Activated CD4-positive, alpha-beta T cell treated with anti-CD3 and anti-CD28 coated beads, Interleukin-2, amount 10 ng/mL, durations not matched to agents 24 days and 14 days (primary cell): Measurements from ENCODE around the gene TEX11. TPM values are rescaled to one million over a fixed set of nuclear protein-coding genes. Genes with fewer than 3 reads are reported as not detected.

ENCODE experiments used
- DNase-seq: peaks from one replicate; pipeline ENCODE4 v3.0.0; 2022
- H3K27ac Mint-ChIP-seq: one replicate; pipeline ENCODE4 v1.8.0; 2022; ENCODE audit warnings: mild to moderate bottlenecking, mixed read lengths
- H3K27me3 Mint-ChIP-seq: one replicate; pipeline ENCODE4 v1.8.0; 2022; ENCODE audit warnings: mixed read lengths
- H3K36me3 Mint-ChIP-seq: one replicate; pipeline ENCODE4 v1.8.0; 2022; ENCODE audit warnings: low read depth, mild to moderate bottlenecking, mixed read lengths
- H3K4me1 Mint-ChIP-seq: one replicate; pipeline ENCODE4 v1.8.0; 2021; ENCODE audit warnings: mixed read lengths
- H3K4me3 Mint-ChIP-seq: one replicate; pipeline ENCODE4 v1.8.0; 2022; ENCODE audit warnings: mild to moderate bottlenecking, moderate library complexity, mixed read lengths
- H3K9me3 Mint-ChIP-seq: one replicate; pipeline ENCODE4 v1.8.0; 2021; ENCODE audit warnings: mixed read lengths
- intact Hi-C: fragments of 100-400 bp; cut with micrococcal nuclease; formaldehyde crosslinking; loops from one replicate; pipeline ENCODE4 v1.15.1; 2023
- total RNA-seq: library from RNA; stranded (reverse); gene quantifications from 2 replicates; pipeline ENCODE4 v1.2.3, GENCODE V29; 2022

The TEX11 gene
- total RNA-seq, 1 donor from 2014 or later = not detected

GRCh38 chrX:70488856-70489255 is 419.7 kb downstream of the TEX11 start:
- intact Hi-C loops = no loop called here
- Mint-ChIP-seq H3K4me3 (no peak overlapping the region), H3K4me1 (peaks cover 8% of the 10 kb centered on the region), H3K27ac (no peak overlapping the region), H3K27me3 (no peaks in the 10 kb centered on the region), H3K9me3 (no peaks in the 10 kb centered on the region), H3K36me3 (peaks cover 37% of the 10 kb centered on the region)
- no peak for DNase-seq

GRCh38 chrX:70485466-70485865 is 423.0 kb downstream of the TEX11 start:
- no peaks in the 10 kb centered on the region for H3K27me3 Mint-ChIP-seq
- no peak overlapping the region for H3K4me3 Mint-ChIP-seq
- no peak for DNase-seq
- no peak overlapping the region for H3K27ac Mint-ChIP-seq
- peaks cover 3% of the 10 kb centered on the region for H3K4me1 Mint-ChIP-seq
- H3K9me3 Mint-ChIP-seq = no peaks in the 10 kb centered on the region
- intact Hi-C loops = no loop called here
- peaks cover 19% of the 10 kb centered on the region for H3K36me3 Mint-ChIP-seq

DNA sequence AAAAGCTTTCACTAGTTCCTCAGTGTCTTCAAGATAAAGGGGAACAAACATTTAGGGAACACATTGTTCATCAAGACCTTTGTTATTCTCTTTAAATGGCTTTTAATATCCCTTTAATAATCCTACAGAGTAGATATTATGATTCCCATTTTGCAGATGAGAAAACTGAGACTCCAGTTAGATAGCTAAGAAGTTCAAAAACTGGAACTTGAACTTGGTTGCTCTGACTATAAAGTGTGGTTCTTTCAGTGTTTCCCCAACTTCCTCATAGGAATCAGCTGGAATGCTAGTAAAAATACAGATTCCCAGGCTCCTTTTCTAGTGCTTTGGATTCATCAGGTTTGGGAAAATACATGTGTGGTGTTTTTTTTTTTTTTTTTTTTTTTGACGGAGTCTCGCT is 426.2 kb downstream of the TEX11 start:
- no peaks in the 10 kb centered on the region for H3K27me3 Mint-ChIP-seq
- no peak overlapping the region for H3K4me3 Mint-ChIP-seq
- intact Hi-C loops = no loop called here
- H3K27ac Mint-ChIP-seq = no peak overlapping the region
- H3K4me1 Mint-ChIP-seq = peaks cover 4% of the 10 kb centered on the region
- DNase-seq = no peak
- peaks cover 13% of the 10 kb centered on the region for H3K36me3 Mint-ChIP-seq
- H3K9me3 Mint-ChIP-seq = no peaks in the 10 kb centered on the region

GRCh38 chrX:70481471-70482270 is 426.8 kb downstream of the TEX11 start:
- H3K9me3 Mint-ChIP-seq = no peaks in the 10 kb centered on the region
- no peak overlapping the region for H3K27ac Mint-ChIP-seq

GRCh38 chrX:70480660-70481018 is 427.9 kb downstream of the TEX11 start:
- peaks cover 4% of the 10 kb centered on the region for H3K4me1 Mint-ChIP-seq
- no peaks in the 10 kb centered on the region for H3K27me3 Mint-ChIP-seq
- H3K36me3 Mint-ChIP-seq = peaks cover 9% of the 10 kb centered on the region
- no peak overlapping the region for H3K4me3 Mint-ChIP-seq
- DNase-seq = no peak
- H3K9me3 Mint-ChIP-seq = no peaks in the 10 kb centered on the region
- intact Hi-C loops = no loop called here
- H3K27ac Mint-ChIP-seq = no peak overlapping the region

More at GRCh38 chrX:70481471-70482270, 426.8 kb downstream of the TEX11 start:
- H3K27me3 Mint-ChIP-seq = no peaks in the 10 kb centered on the region
- peaks cover 4% of the 10 kb centered on the region for H3K4me1 Mint-ChIP-seq
- intact Hi-C loops = no loop called here
- peaks cover 12% of the 10 kb centered on the region for H3K36me3 Mint-ChIP-seq
- DNase-seq = no peak
- no peak overlapping the region for H3K4me3 Mint-ChIP-seq

- peaks cover 4% of the 10 kb centered on the region for H3K4me1 Mint-ChIP-seq
- no peaks in the 10 kb centered on the region for H3K9me3 Mint-ChIP-seq
- no peak overlapping the region for H3K27ac Mint-ChIP-seq
- no peak overlapping the region for H3K4me3 Mint-ChIP-seq
- intact Hi-C loops = no loop called here
- peaks cover 10% of the 10 kb centered on the region for H3K36me3 Mint-ChIP-seq
- H3K27me3 Mint-ChIP-seq = no peaks in the 10 kb centered on the region
- DNase-seq = no peak
Observed at GRCh38 chrX:70479922-70480659, 428.4 kb downstream of the TEX11 start.

- intact Hi-C loops = no loop called here
- peaks cover 11% of the 10 kb centered on the region for H3K36me3 Mint-ChIP-seq
- no peak overlapping the region for H3K4me3 Mint-ChIP-seq
- peaks cover 5% of the 10 kb centered on the region for H3K4me1 Mint-ChIP-seq
- no peak for DNase-seq
- H3K9me3 Mint-ChIP-seq = no peaks in the 10 kb centered on the region
- H3K27me3 Mint-ChIP-seq = no peaks in the 10 kb centered on the region
- peak overlapping the region; percentile 32 for H3K27ac Mint-ChIP-seq
Observed at GRCh38 chrX:70479247-70479921, 429.1 kb downstream of the TEX11 start.

Other genes with a start within 250 kb of the TEX11 start
- not detected in 2 replicates for gene SLC7A3, start 22.4 kb upstream of the TEX11 start, total RNA-seq
- gene SNX12, start 159.6 kb upstream of the TEX11 start, total RNA-seq = 56.0 and 57.1 TPM in 2 replicates
- gene FOXO4, start 187.1 kb upstream of the TEX11 start, total RNA-seq = 9.4 and 9.8 TPM in 2 replicates
- 17.9 and 24.9 TPM in 2 replicates for gene CXorf65, start 198.0 kb upstream of the TEX11 start, total RNA-seq
- 337 and 348 TPM in 2 replicates for gene IL2RG, start 202.9 kb upstream of the TEX11 start, total RNA-seq
- gene MED12, start 209.9 kb upstream of the TEX11 start, total RNA-seq = 61.0 and 65.9 TPM in 2 replicates
- 1.0 and 1.1 TPM in 2 replicates for gene NLGN3, start 236.1 kb upstream of the TEX11 start, total RNA-seq